Stomach (tissue), 9 donors: ENCODE data around the gene NEDD4L. TPM values are rescaled to one million over a fixed set of nuclear protein-coding genes. Genes with fewer than 3 reads are reported as not detected.

Source experiments
- DNase-seq, 2 donors: peaks; one replicate each; pipeline versions ENCODE4 v3.0.0 to v3.0.0-alpha.2; 2013 to 2019
- H3K27ac ChIP-seq, 5 donors: fragments of 200-600 bp in 4 of 5; sonication (generic) in 4 of 5; one replicate each; pipeline ENCODE4 v1.5.1; 2013 to 2019; ENCODE audit warnings: mild to moderate bottlenecking in 1 of 5, moderate library complexity in 1 of 5
- H3K27me3 ChIP-seq, 3 donors: fragments of 200-600 bp; sonication (generic); one replicate each; pipeline ENCODE4 v1.5.1; 2017 to 2019; ENCODE audit warnings: mixed run types in 1 of 3
- H3K36me3 ChIP-seq, 4 donors: fragments of 200-600 bp; sonication (generic); 1 replicate in 3 of 4; 2 replicates in 1 of 4; pipeline ENCODE4 v1.5.1; 2016 to 2019
- H3K4me1 ChIP-seq, 4 donors: fragments of 200-600 bp; sonication (generic); one replicate each; pipeline ENCODE4 v1.5.1; 2016 to 2019
- H3K4me3 ChIP-seq, 4 donors: fragments of 200-600 bp; sonication (generic) in 3 of 4; one replicate each; pipeline ENCODE4 v1.5.1; 2016 to 2019; ENCODE audit warnings: mild to moderate bottlenecking in 1 of 4
- H3K9me3 ChIP-seq, 4 donors: fragments of 200-600 bp; sonication (generic); one replicate each; pipeline ENCODE4 v1.5.1; 2016 to 2019
- CTCF ChIP-seq, 7 experiments: fragments of 450-650 bp in 4 of 7; fragments of 200-600 bp in 3 of 7; sonication (generic) in 3 of 7; IDR thresholded peaks; one replicate each; pipeline ENCODE4 v1.5.1; 2016 to 2019; ENCODE audit warnings: antibody characterized with exemption in 7 of 7, control low read depth in 2 of 7, mild to moderate bottlenecking in 1 of 7
- EP300 ChIP-seq: sonication (generic); formaldehyde crosslinking; IDR thresholded peaks from one replicate; pipeline ENCODE4 v1.6.1; 2017; ENCODE audit warnings: antibody characterized with exemption
- POLR2A ChIP-seq, 4 donors: fragments of 450-650 bp; IDR thresholded peaks; one replicate each; pipeline ENCODE4 v1.6.1; 2016; ENCODE audit warnings: antibody characterized with exemption in 4 of 4, control low read depth in 2 of 4, mild to moderate bottlenecking in 1 of 4, moderate library complexity in 1 of 4
- POLR2AphosphoS5 ChIP-seq, 3 donors: sonication (generic); formaldehyde crosslinking; IDR thresholded peaks; one replicate each; pipeline ENCODE4 v1.6.1; 2016; ENCODE audit warnings: antibody characterized with exemption in 3 of 3
- WGBS, 5 donors: extraction: QIAGEN DNeasy Blood & Tissue Kit in 3 of 5; methylation state at CpG; one replicate each; pipeline versions ENCODE4 v1.1.5 to v1.1.7; 2013 to 2018; 5-methylcytosine and 5-hydroxymethylcytosine counted together
- intact Hi-C: fragments of 100-400 bp; cut with DNase I; formaldehyde crosslinking; loops from one replicate; pipeline ENCODE4 v1.15.1; 2023; ENCODE audit warnings: low total_unique reads
- polyA plus RNA-seq, 3 donors: library from polyadenylated mRNA; stranded (reverse); fragments of 200-250 nt; gene quantifications; one replicate each; pipeline ENCODE4 v1.2.3, GENCODE V29; 2013
- total RNA-seq, 5 donors: library from RNA; depleted of rRNA; stranded (reverse); fragments of >200 nt; gene quantifications; one replicate each; pipeline versions ENCODE4 v1.1.0 to v1.2.3, GENCODE V29; 2014 to 2016
- donor health status: healthy with polysubstance abuse.
- donor health status: Bipolar disorder and iron deficiency.
- donor health status: healthy.

NEDD4L gene
- total and polyA plus RNA-seq, 8 donors, result 46.1 to 315 (median 129) TPM

GRCh38 chr18:58322464-58322863, 278.4 kb downstream of the NEDD4L start:
- WGBS, 5 donors, result 80 to 100% (median 85%) methylated on average over 2 to 5 of the region's 5 CpGs
- no peak for TF ChIP-seq CTCF (IDR thresholded peaks at IDR 0.05)
- no peak for TF ChIP-seq POLR2A (IDR thresholded peaks at IDR 0.05)
- TF ChIP-seq EP300, result no peak
- TF ChIP-seq POLR2AphosphoS5 (IDR thresholded peaks at IDR 0.05), result no peak
- Histone ChIP-seq H3K27me3 (no peaks in the 10 kb centered on the region), H3K4me3 (no peak overlapping the region), H3K9me3 (no peaks in the 10 kb centered on the region), H3K36me3 (peaks cover 3 to 49% (median 29%) of the 10 kb centered on the region in 4 donors), H3K27ac (peak overlapping the region in 4 of 5 donors; percentile 15 to 78 (median 45)), H3K4me1 (peaks cover 9 to 30% (median 15%) of the 10 kb centered on the region in 4 donors)
- DNase-seq, result no peak
- intact Hi-C loops, result loop anchor here (10.0 kb wide), 1 partner anchor 138 kb away; no protein-coding TSS in a partner anchor

GRCh38 chr18:58323866-58324762, 280.1 kb downstream of the NEDD4L start:
- no peak for DNase-seq
- no peaks in the 10 kb centered on the region for H3K9me3 ChIP-seq
- peaks cover 7 to 20% (median 15%) of the 10 kb centered on the region in 4 donors for H3K4me1 ChIP-seq
- H3K4me3 ChIP-seq, result no peak overlapping the region
- no peak for TF ChIP-seq EP300
- TF ChIP-seq CTCF (IDR thresholded peaks at IDR 0.05), result no peak
- no peak for TF ChIP-seq POLR2AphosphoS5 (IDR thresholded peaks at IDR 0.05)
- 80 to 88% (median 83%) methylated on average over 15 of the region's 15 CpGs for WGBS, 5 donors
- peaks cover 3 to 53% (median 43%) of the 10 kb centered on the region in 4 donors for H3K36me3 ChIP-seq
- H3K27me3 ChIP-seq, result no peaks in the 10 kb centered on the region
- intact Hi-C loops, result loop anchor here (10.0 kb wide), 1 partner anchor 139 kb away; no protein-coding TSS in a partner anchor
- H3K27ac ChIP-seq, result peak overlapping the region in 1 of 5 donors; percentile 4

GRCh38 chr18:58324824-58325480, 280.9 kb downstream of the NEDD4L start:
- DNase-seq, result no peak
- no peak overlapping the region for H3K27ac ChIP-seq
- intact Hi-C loops, result loop anchor here (10.0 kb wide), 1 partner anchor 140 kb away; no protein-coding TSS in a partner anchor
- H3K4me3 ChIP-seq, result no peak overlapping the region
- no peaks in the 10 kb centered on the region for H3K9me3 ChIP-seq
- WGBS, 5 donors, result 86 to 94% (median 88%) methylated on average over 16 of the region's 16 CpGs
- peaks cover 3 to 61% (median 51%) of the 10 kb centered on the region in 4 donors for H3K36me3 ChIP-seq
- TF ChIP-seq EP300 (no peak), CTCF (IDR thresholded peaks at IDR 0.05) (no peak), POLR2A (IDR thresholded peaks at IDR 0.05) (no peak)
- no peaks in the 10 kb centered on the region for H3K27me3 ChIP-seq
- peaks cover 7 to 20% (median 15%) of the 10 kb centered on the region in 4 donors for H3K4me1 ChIP-seq

- DNase-seq, result no peak
- no peak for TF ChIP-seq CTCF (IDR thresholded peaks at IDR 0.05)
- no peak for TF ChIP-seq EP300
- H3K27ac ChIP-seq, result no peak overlapping the region
- peaks cover 7 to 20% (median 15%) of the 10 kb centered on the region in 4 donors for H3K4me1 ChIP-seq
- intact Hi-C loops, result loop anchor here (10.0 kb wide), 1 partner anchor 141 kb away; no protein-coding TSS in a partner anchor
- H3K4me3 ChIP-seq, result no peak overlapping the region
- H3K27me3 ChIP-seq, result no peaks in the 10 kb centered on the region
- H3K36me3 ChIP-seq, result peaks cover 3 to 67% (median 56%) of the 10 kb centered on the region in 4 donors
- WGBS, 5 donors, result 63 to 85% (median 76%) methylated on average over 2 of the region's 2 CpGs
- no peaks in the 10 kb centered on the region for H3K9me3 ChIP-seq
Measured at GRCh38 chr18:58325494-58325893, 281.5 kb downstream of the NEDD4L start.
